ENCODE results near the gene TLCD3B. TPM values are rescaled to one million over a fixed set of nuclear protein-coding genes. Genes with fewer than 3 reads are reported as not detected.

Gene TLCD3B
- total RNA-seq, 1 experiment from 2014 or later: 20.9 TPM

DNA sequence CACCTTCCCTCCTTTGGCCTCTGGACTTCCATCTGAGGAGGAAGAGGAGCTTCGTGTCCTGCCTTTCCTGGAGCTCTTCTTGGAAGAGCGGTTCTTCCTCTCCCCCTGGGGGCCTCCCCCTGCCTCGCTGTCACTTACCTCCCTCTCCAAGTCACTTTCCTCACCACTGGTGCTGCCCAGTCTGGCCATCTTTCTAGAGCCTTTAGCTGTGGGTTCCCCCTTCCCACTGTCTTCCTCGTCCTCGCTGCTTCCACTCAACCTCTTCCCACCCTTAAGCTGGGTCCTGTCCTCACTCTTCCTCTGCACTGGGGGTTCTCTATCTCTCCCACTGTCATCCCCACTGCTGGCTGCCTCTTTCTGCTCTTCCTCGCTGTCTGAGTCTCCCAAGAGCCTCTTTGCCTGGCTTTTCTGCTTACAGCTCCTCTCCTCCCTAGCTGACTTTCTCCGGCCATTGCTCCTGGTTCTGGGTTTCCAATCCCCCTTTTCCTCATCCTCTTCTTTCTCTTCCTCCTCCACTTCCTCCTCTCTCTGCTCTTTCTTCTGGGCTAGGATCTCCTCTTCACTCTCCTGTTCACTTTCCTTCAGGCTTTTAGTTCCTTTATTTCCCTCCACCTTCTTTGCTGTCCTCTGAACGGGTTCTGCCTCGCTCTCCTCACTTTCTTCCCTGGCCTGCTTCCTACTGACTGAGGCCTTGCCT lies 37.0 kb downstream of the TLCD3B start:
- Mint-ChIP-seq H3K36me3 (ENCODE audit: insufficient read depth in 1 of 3, low read depth in 3 of 3) (peaks cover 11 to 63% (median 39%) of the 10 kb centered on the region in 3 experiments; a peak in 6 of 7 replicates), H3K27ac (no peak overlapping the region; a peak in 1 of 7 replicates), H3K4me1 (peaks cover 15 to 18% of the 10 kb centered on the region in 2 experiments), H3K9me3 (no peaks in the 10 kb centered on the region), H3K27me3 (ENCODE audit: low read depth) (no peaks in the 10 kb centered on the region; the same call in 1 of the 2 replicates), H3K4me3 (peak overlapping the region; percentile 97 to 98)
- Histone ChIP-seq H2BK12ac (ENCODE audit: insufficient read length, low read depth, low read length) (no peak overlapping the region), H3K56ac (ENCODE audit: insufficient read length, low read depth, low read length) (no peak overlapping the region), H4K8ac (replicated peaks; ENCODE audit: insufficient read length, low read depth, low read length) (no peak overlapping the region), H3K23me2 (ENCODE audit: insufficient read length, low read depth, low read length, poor library complexity, severe bottlenecking) (peaks cover 9% of the 10 kb centered on the region), H3K27ac (ENCODE audit: insufficient read length, low read depth, low read length) (no peak overlapping the region), H3K18ac (ENCODE audit: insufficient read length, low read depth, low read length) (no peak overlapping the region), H3K14ac (ENCODE audit: insufficient read depth, low read length) (no peak overlapping the region), H2AK5ac (ENCODE audit: insufficient read length, low read length) (no peak overlapping the region), H3K4me1 (ENCODE audit: insufficient read depth, low read length) (no peaks in the 10 kb centered on the region), H3K27me3 (ENCODE audit: insufficient read depth, low read length) (no peaks in the 10 kb centered on the region), H2BK5ac (ENCODE audit: insufficient read length, low read length) (no peak overlapping the region), H3K23ac (ENCODE audit: insufficient read length, low read depth, low read length) (no peak overlapping the region), H3K4ac (ENCODE audit: low read depth, low read length) (no peak overlapping the region), H2AFZ (ENCODE audit: low read length) (no peak overlapping the region), H3K79me2 (ENCODE audit: insufficient read depth, low read length) (no peaks in the 10 kb centered on the region; the same call in 1 of the 2 replicates), H4K5ac (ENCODE audit: insufficient read length, low read depth, low read length) (no peak overlapping the region), H3K9ac (ENCODE audit: extremely low read depth, insufficient read length, low read length) (no peak overlapping the region), H3K4me2 (ENCODE audit: insufficient read depth, insufficient read length, low read length) (no peak overlapping the region), H3T11ph (ENCODE audit: low read length) (no peak overlapping the region), H4K91ac (ENCODE audit: insufficient read length, low read depth, low read length) (no peak overlapping the region), H4K20me1 (ENCODE audit: control insufficient read depth, insufficient read depth, insufficient read length) (no peaks in the 10 kb centered on the region), H2BK120ac (ENCODE audit: low read depth, low read length, poor library complexity, severe bottlenecking) (no peak overlapping the region), H2BK15ac (ENCODE audit: low read depth, low read length) (no peak overlapping the region), H3K9me3 (ENCODE audit: control insufficient read depth, low read depth, low read length) (no peaks in the 10 kb centered on the region), H2BK20ac (ENCODE audit: low read depth, low read length, poor library complexity, severe bottlenecking) (no peak overlapping the region), H3K79me1 (ENCODE audit: insufficient read depth, low read depth, low read length, poor library complexity, severe bottlenecking) (no peaks in the 10 kb centered on the region)
- TF ChIP-seq CTCF (conservative IDR thresholded peaks at IDR 0.05): no peak
- no peak for DNase-seq
- WGBS (ENCODE audit: extremely low coverage, insufficient read length, low lambda C conversion rate): no CpG with 5 or more reads among the region's 9 CpGs

Measured in H9 (cell line).